K562 (cell line): ENCODE measurements around the gene MMRN2. TPM values are rescaled to one million over a fixed set of nuclear protein-coding genes. Genes with fewer than 3 reads are reported as not detected.

ENCODE experiments used
- ATAC-seq: fragments of 200-7000 bp; cut with Tn5 transposase; 3 replicates; pipeline ENCODE4 v1.9.1; 2020; ENCODE audit warnings: moderate library complexity
- BruUV-seq: library from RNA; stranded (reverse); fragments of 400-500 nt; replicated peaks from 2 replicates; lab custom pipeline; 2021; lab: Mats Ljungman, UMichigan
- CTCF ChIA-PET: fragments of 300-600 bp; formaldehyde crosslinking; extraction: SDS; loops from one replicate; lab custom pipeline; 2021; ENCODE audit warnings: low intra/inter-chr PET ratio; lab: Yijun Ruan, JAX
- POLR2A ChIA-PET: fragments of 300-600, 350-650 bp; sonication (Branson Sonifier 250); formaldehyde crosslinking; extraction: SDS; loops from one replicate; lab custom pipeline; 2021; ENCODE audit warnings: antibody characterized with exemption, inconsistent platforms; lab: Yijun Ruan, JAX
- DNase-seq, 4 experiments: peaks; one replicate each; pipeline versions ENCODE4 v3.0.0 to v3.0.0-alpha.2; 2011 to 2018; ENCODE audit warnings: low spot score in 3 of 4, mixed read lengths in 3 of 4; ENCODE audit errors: extremely low read depth in 1 of 4
- FAIRE-seq: peaks from 2 replicates; lab custom pipeline; 2011; peaks lifted over from hg19 to GRCh38; lab: Jason Lieb, UNC
- H2AFZ ChIP-seq: 2 replicates; pipeline ENCODE4 v1.6.0; 2011; ENCODE audit warnings: low read depth, low read length, control low read depth, inconsistent platforms
- H3K27ac ChIP-seq: fragments of 200-600 bp; 3 replicates; pipeline ENCODE4 v1.8.0; 2011; ENCODE audit warnings: low read depth, mild to moderate bottlenecking, control low read depth, inconsistent platforms, low read length, moderate library complexity, mixed read lengths; ENCODE audit errors: extremely low read depth
- H3K27me3 ChIP-seq, 2 experiments: fragments of 300-600 bp in 1 of 2; 2 replicates in 1 of 2; 3 replicates in 1 of 2; pipeline versions ENCODE4 v1.6.0 to v1.8.0; 2011; ENCODE audit warnings: inconsistent platforms in 2 of 2, low read length in 2 of 2, mild to moderate bottlenecking in 1 of 2, mixed read lengths in 1 of 2, moderate library complexity in 1 of 2; ENCODE audit not compliant: control insufficient read depth in 2 of 2, insufficient read depth in 2 of 2
- H3K36me3 ChIP-seq: fragments of 300-600 bp; 3 replicates; pipeline ENCODE4 v1.8.0; 2011; ENCODE audit warnings: mild to moderate bottlenecking, low read length, inconsistent platforms; ENCODE audit not compliant: control insufficient read depth, insufficient read depth
- H3K4me1 ChIP-seq, 2 experiments: fragments of 200-600 bp in 1 of 2; replicated peaks in 1 of 2; 2 replicates in 1 of 2; 3 replicates in 1 of 2; pipeline versions ENCODE4 v1.5.1 to v1.8.0; 2011; ENCODE audit warnings: inconsistent platforms in 2 of 2, low read length in 2 of 2, mild to moderate bottlenecking in 1 of 2, mixed read lengths in 1 of 2, moderate library complexity in 1 of 2; ENCODE audit not compliant: control insufficient read depth in 2 of 2, insufficient read depth in 2 of 2
- H3K4me2 ChIP-seq: 2 replicates; pipeline ENCODE4 v1.6.1; 2011; ENCODE audit warnings: low read length, control low read depth, inconsistent platforms, mixed read lengths; ENCODE audit not compliant: insufficient read depth
- H3K4me3 ChIP-seq: fragments of 200-600 bp; sonication (generic), shearing (Covaris generic); 2 replicates; pipeline ENCODE4 v1.5.1; 2016; ENCODE audit warnings: control low read depth, inconsistent platforms
- H3K79me2 ChIP-seq: fragments of 200-600 bp; 3 replicates; pipeline ENCODE4 v1.8.0; 2011; ENCODE audit warnings: low read length, inconsistent platforms; ENCODE audit not compliant: control insufficient read depth, insufficient read depth
- H3K9ac ChIP-seq, 2 experiments: 2 replicates each; pipeline versions ENCODE4 v1.6.0 to v1.6.1; 2011; ENCODE audit warnings: low read depth in 2 of 2, low read length in 2 of 2, control low read depth in 1 of 2, inconsistent platforms in 1 of 2, mild to moderate bottlenecking in 1 of 2, mixed read lengths in 1 of 2; ENCODE audit not compliant: insufficient read depth in 1 of 2
- H3K9me1 ChIP-seq: one replicate; pipeline ENCODE4 v1.6.0; 2011; ENCODE audit warnings: inconsistent platforms, mild to moderate bottlenecking, low read length, moderate library complexity; ENCODE audit not compliant: control insufficient read depth, insufficient read depth
- H3K9me3 ChIP-seq: replicated peaks from 2 replicates; pipeline ENCODE4 v1.5.1; 2011; ENCODE audit warnings: low read depth, low read length, inconsistent platforms; ENCODE audit not compliant: control insufficient read depth, insufficient read depth
- H4K20me1 ChIP-seq: replicated peaks from 2 replicates; pipeline ENCODE4 v1.6.1; 2011; ENCODE audit warnings: low read length, inconsistent platforms, mixed read lengths; ENCODE audit not compliant: control insufficient read depth, insufficient read depth
- ERF ChIP-seq: fragments of 450-650 bp; formaldehyde crosslinking; IDR thresholded peaks from 2 replicates; pipeline ENCODE4 v1.4.0; 2020; ENCODE audit warnings: mild to moderate bottlenecking, mixed read lengths
- MTA2 ChIP-seq: fragments of 450-650 bp; IDR thresholded peaks from 2 replicates; pipeline ENCODE4 v1.6.1; 2016; ENCODE audit warnings: low read depth
- ZNF830 ChIP-seq: fragments of 250-450 bp; sonication (Bioruptor Pico); IDR thresholded peaks from 2 replicates; pipeline ENCODE4 v1.5.0; 2021; ENCODE audit warnings: mild to moderate bottlenecking
- WGBS: fragments of 100-300 bp; shearing (Covaris generic); methylation state at CpG from one replicate; pipeline ENCODE4 v1.1.6; 2016; ENCODE audit warnings: low coverage, mixed read lengths; ENCODE audit not compliant: insufficient coverage; ENCODE audit errors: missing lambda C conversion rate; 5-methylcytosine and 5-hydroxymethylcytosine counted together
- in situ Hi-C: fragments of 300-500 bp; cut with MboI; formaldehyde crosslinking; loops from 4 replicates; pipeline ENCODE4 v1.15.0; 2018; ENCODE audit warnings: inconsistent platforms, mixed read lengths
- intact Hi-C: fragments of 100-400 bp; cut with micrococcal nuclease; formaldehyde crosslinking; loops from 2 replicates; pipeline ENCODE4 v1.14.2; 2022
- polyA plus RNA-seq, 8 experiments: library from polyadenylated mRNA; depleted of rRNA in 4 of 8; stranded (reverse) in 5 of 8; unstranded in 3 of 8; fragments of >200 nt; fragmentation: Nextera tagmentation in 2 of 8; fragmentation: Illumina TruSeq in 1 of 8; extraction: Ambion mirVana in 2 of 8; extraction: Trizol in 1 of 8; gene quantifications; 2 replicates each; pipeline versions ENCODE4 v1.2.1 to v1.2.3, GENCODE V29; 2011 to 2014; ENCODE audit warnings: inconsistent platforms in 1 of 8, missing spikeins in 1 of 8
- total RNA-seq, 7 experiments: library from RNA; depleted of rRNA in 6 of 7; stranded (reverse); fragments of >200 nt in 6 of 7; fragmentation: Illumina TruSeq in 2 of 7; extraction: Trizol in 2 of 7; gene quantifications; 2 replicates each; pipeline versions ENCODE4 v1.2.1 to v1.2.3, GENCODE V29; 2011 to 2021; ENCODE audit warnings: low replicate concordance in 1 of 7
- TF ChIP-seq, protein P1 (sequence below), 2 experiments: IDR thresholded peaks in 1 of 2; conservative IDR thresholded peaks in 1 of 2; 2 replicates each; pipeline ENCODE4 v1.6.1; 2016; ENCODE audit warnings: low read depth in 2 of 2, mild to moderate bottlenecking in 1 of 2, missing compliant biosample characterization in 1 of 2, missing genetic modification characterization in 1 of 2, moderate library complexity in 1 of 2

Gene MMRN2
- total and polyA plus RNA-seq, 9 of the 15 experiments (the other 6 are each of a cell fraction or from before 2014, with no cell fraction given): 0.07 to 2.0 (median 1.2) TPM

GRCh38 chr10:86967481-86967941, 10.1 kb upstream of the MMRN2 start:
- Histone ChIP-seq H3K27me3 (no peaks in the 10 kb centered on the region), H3K27ac (no peak overlapping the region), H3K4me2 (no peak overlapping the region), H4K20me1 (no peaks in the 10 kb centered on the region), H3K79me2 (no peaks in the 10 kb centered on the region), H3K36me3 (no peaks in the 10 kb centered on the region), H3K4me1 (peaks cover 9 to 32% of the 10 kb centered on the region in 2 experiments; a peak in 4 of 5 replicates), H3K9me3 (no peaks in the 10 kb centered on the region), H3K9ac (peak overlapping the region in 1 of 2 experiments; percentile 52; a peak in 1 of 4 replicates), H3K4me3 (no peak overlapping the region), H2AFZ (no peak overlapping the region), H3K9me1 (no peaks in the 10 kb centered on the region)
- DNase-seq (no peak), FAIRE-seq (no peak), ATAC-seq (no peak)
- ChIA-PET POLR2A (interaction anchor here (1.6 kb wide), 1 partner anchor 13 kb away, joined by 3 read pairs; no protein-coding TSS in a partner anchor), CTCF (no interaction called here)
- intact Hi-C loops: no loop called here
- TF ChIP-seq, protein P1, sequence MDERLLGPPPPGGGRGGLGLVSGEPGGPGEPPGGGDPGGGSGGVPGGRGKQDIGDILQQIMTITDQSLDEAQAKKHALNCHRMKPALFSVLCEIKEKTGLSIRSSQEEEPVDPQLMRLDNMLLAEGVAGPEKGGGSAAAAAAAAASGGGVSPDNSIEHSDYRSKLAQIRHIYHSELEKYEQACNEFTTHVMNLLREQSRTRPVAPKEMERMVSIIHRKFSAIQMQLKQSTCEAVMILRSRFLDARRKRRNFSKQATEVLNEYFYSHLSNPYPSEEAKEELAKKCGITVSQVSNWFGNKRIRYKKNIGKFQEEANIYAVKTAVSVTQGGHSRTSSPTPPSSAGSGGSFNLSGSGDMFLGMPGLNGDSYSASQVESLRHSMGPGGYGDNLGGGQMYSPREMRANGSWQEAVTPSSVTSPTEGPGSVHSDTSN (CRISPR knock-in tag; IDR thresholded peaks at IDR 0.05; ENCODE audit: low read depth): no peak
- TF ChIP-seq, protein P1 (tag; conservative IDR thresholded peaks at IDR 0.05; ENCODE audit: low read depth): no peak
- TF ChIP-seq ZNF830 (CRISPR knock-in tag): no peak
- no peak for TF ChIP-seq MTA2
- no peak for TF ChIP-seq ERF (CRISPR knock-in tag)
- BruUV-seq: no TSS peak
- in situ Hi-C loops: no loop called here
- 67% methylated on average over 6 of the region's 7 CpGs for WGBS
